GM12878 (cell line): ENCODE data around the gene F7. TPM values are rescaled to one million over a fixed set of nuclear protein-coding genes. Genes with fewer than 3 reads are reported as not detected.

Experiments used
- ATAC-seq: fragments of 200-7000 bp; cut with Tn5 transposase; 3 replicates; pipeline ENCODE4 v1.9.1; 2020; ENCODE audit warnings: mild to moderate bottlenecking, moderate library complexity
- BruUV-seq: library from RNA; stranded (reverse); fragments of 400-500 nt; replicated peaks from 2 replicates; lab custom pipeline; 2021; lab: Mats Ljungman, UMichigan
- CTCF ChIA-PET: fragments of 300-600 bp; sonication (Branson Sonifier 250); formaldehyde crosslinking; extraction: SDS; loops from one replicate; lab custom pipeline; 2021; ENCODE audit warnings: inconsistent platforms; lab: Yijun Ruan, JAX
- POLR2A ChIA-PET: fragments of 350-600 bp; formaldehyde crosslinking; extraction: SDS; loops from one replicate; lab custom pipeline; 2021; ENCODE audit warnings: inconsistent platforms; lab: Charles Lee
- RAD21 ChIA-PET: fragments of 300-600 bp; sonication (Branson Sonifier 250); formaldehyde crosslinking; loops from one replicate; lab custom pipeline; 2023; ENCODE audit warnings: antibody characterized with exemption; ENCODE audit not compliant: unreplicated experiment; lab: Charles Lee
- SMC1A ChIA-PET: fragments of 300-600 bp; sonication (Branson Sonifier 250); formaldehyde crosslinking; loops from one replicate; lab custom pipeline; 2023; ENCODE audit not compliant: unreplicated experiment, uncharacterized antibody; lab: Charles Lee
- DNase-seq: peaks from one replicate; pipeline ENCODE4 v3.0.0-alpha.2; 2011; ENCODE audit warnings: low read depth, low spot score
- FAIRE-seq: peaks from 3 replicates; lab custom pipeline; 2011; peaks lifted over from hg19 to GRCh38; lab: Jason Lieb, UNC
- H2AFZ ChIP-seq: 2 replicates; pipeline ENCODE4 v1.6.0; 2011; ENCODE audit warnings: low read depth, low read length, control low read depth; ENCODE audit not compliant: control insufficient read depth
- H3K27ac ChIP-seq: 2 replicates; pipeline ENCODE4 v1.5.1; 2011; ENCODE audit warnings: control low read depth; ENCODE audit not compliant: control insufficient read depth, insufficient read depth
- H3K27me3 ChIP-seq, 2 experiments: replicated peaks in 1 of 2; 2 replicates each; pipeline versions ENCODE4 v1.6.0 to v1.6.1; 2011; ENCODE audit warnings: low read length in 1 of 2; ENCODE audit not compliant: control insufficient read depth in 2 of 2, insufficient read depth in 2 of 2
- H3K36me3 ChIP-seq, 2 experiments: 2 replicates each; pipeline ENCODE4 v1.5.1; 2011; ENCODE audit warnings: low read length in 1 of 2; ENCODE audit not compliant: control insufficient read depth in 2 of 2, insufficient read depth in 2 of 2
- H3K4me1 ChIP-seq: 2 replicates; pipeline ENCODE4 v1.6.1; 2011; ENCODE audit warnings: mild to moderate bottlenecking, low read length, moderate library complexity, mixed read lengths; ENCODE audit not compliant: control insufficient read depth, insufficient read depth
- H3K4me2 ChIP-seq: 2 replicates; pipeline ENCODE4 v1.6.0; 2011; ENCODE audit warnings: control low read depth; ENCODE audit not compliant: control insufficient read depth, insufficient read depth
- H3K4me3 ChIP-seq: fragments of 200-600 bp; sonication (generic); 2 replicates; pipeline ENCODE4 v1.5.1; 2016
- H3K79me2 ChIP-seq: 2 replicates; pipeline ENCODE4 v1.6.0; 2011; ENCODE audit warnings: low read length; ENCODE audit not compliant: control insufficient read depth, insufficient read depth
- H3K9ac ChIP-seq: 2 replicates; pipeline ENCODE4 v1.8.0; 2011; ENCODE audit warnings: low read length, control low read depth, mixed read lengths; ENCODE audit not compliant: control insufficient read depth, insufficient read depth
- H3K9me3 ChIP-seq: replicated peaks from 3 replicates; pipeline ENCODE4 v1.5.1; 2011; ENCODE audit warnings: mild to moderate bottlenecking, low read length; ENCODE audit not compliant: control insufficient read depth, insufficient read depth
- H4K20me1 ChIP-seq: 2 replicates; pipeline ENCODE4 v1.6.0; 2011; ENCODE audit not compliant: control insufficient read depth, insufficient read depth
- EGR1 ChIP-seq, 2 experiments: IDR thresholded peaks; 1 replicate in 1 of 2; 2 replicates in 1 of 2; pipeline ENCODE4 v1.6.1; 2011 to 2012; ENCODE audit warnings: low read depth in 2 of 2, low read length in 2 of 2, borderline replicate concordance in 1 of 2, mild to moderate bottlenecking in 1 of 2, moderate library complexity in 1 of 2
- FOXM1 ChIP-seq: IDR thresholded peaks from 2 replicates; pipeline ENCODE4 v1.6.1; 2012; ENCODE audit warnings: low read depth, mild to moderate bottlenecking, inconsistent platforms, low read length, moderate library complexity
- MEF2A ChIP-seq: IDR thresholded peaks from 2 replicates; pipeline ENCODE4 v1.6.1; 2011; ENCODE audit warnings: low read depth, mild to moderate bottlenecking, low read length, moderate library complexity; ENCODE audit not compliant: insufficient read depth
- RB1 ChIP-seq: fragments of 450-650 bp; formaldehyde crosslinking; IDR thresholded peaks from 2 replicates; pipeline ENCODE4 v1.6.1; 2017; ENCODE audit warnings: mild to moderate bottlenecking, borderline replicate concordance
- REST ChIP-seq: IDR thresholded peaks from 2 replicates; pipeline ENCODE4 v1.6.1; 2012; ENCODE audit warnings: mild to moderate bottlenecking, low read depth, low read length
- ZNF207 ChIP-seq: fragments of 450-650 bp; IDR thresholded peaks from 2 replicates; pipeline ENCODE4 v1.6.1; 2014; ENCODE audit warnings: antibody characterized with exemption, mild to moderate bottlenecking, borderline replicate concordance
- WGBS: methylation state at CpG from one replicate; pipeline ENCODE4 v1.1.6; 2016; ENCODE audit warnings: low lambda C conversion rate; ENCODE audit not compliant: insufficient replicate concordance, insufficient coverage; ENCODE audit errors: missing lambda C conversion rate; 5-methylcytosine and 5-hydroxymethylcytosine counted together
- in situ Hi-C: fragments of 300-500 bp; cut with MboI; formaldehyde crosslinking; loops from 9 replicates; pipeline ENCODE4 v1.14.3; 2018; ENCODE audit warnings: mixed read lengths
- intact Hi-C: fragments of 100-400 bp; cut with micrococcal nuclease; formaldehyde crosslinking; loops from one replicate; pipeline ENCODE4 v1.14.2; 2022; ENCODE audit not compliant: unreplicated experiment
- polyA plus RNA-seq, 11 experiments: library from polyadenylated mRNA; depleted of rRNA in 4 of 11; unstranded in 6 of 11; stranded (reverse) in 5 of 11; fragments of >200 nt; fragmentation: Nextera tagmentation in 4 of 11; fragmentation: Illumina TruSeq in 1 of 11; extraction: Ambion mirVana in 4 of 11; extraction: Trizol in 1 of 11; gene quantifications; 1 replicate in 1 of 11; 2 replicates in 10 of 11; pipeline versions ENCODE4 v1.2.1 to v1.2.3, GENCODE V29; 2011 to 2016; ENCODE audit warnings: inconsistent platforms in 2 of 11, missing spikeins in 2 of 11, low read depth in 1 of 11
- total RNA-seq, 4 experiments: library from RNA; depleted of rRNA in 3 of 4; stranded (reverse); fragments of >200 nt in 3 of 4; fragmentation: Illumina TruSeq in 1 of 4; extraction: Trizol in 1 of 4; gene quantifications; 2 replicates each; pipeline versions ENCODE4 v1.2.1 to v1.2.3, GENCODE V29; 2013 to 2021
- TF ChIP-seq, protein P1 (sequence below): fragments of 450-650 bp; IDR thresholded peaks from 2 replicates; pipeline ENCODE4 v1.6.1; 2018; ENCODE audit warnings: borderline replicate concordance, mild to moderate bottlenecking; ENCODE audit not compliant: partially characterized antibody
- TF ChIP-seq, protein P2 (sequence below): fragments of 450-650 bp; IDR thresholded peaks from 2 replicates; pipeline ENCODE4 v1.6.1; 2016; ENCODE audit warnings: mild to moderate bottlenecking

The F7 gene
- total and polyA plus RNA-seq, 10 of the 15 experiments (the other 5 are each of a cell fraction or from before 2014, with no cell fraction given): not detected

DNA sequence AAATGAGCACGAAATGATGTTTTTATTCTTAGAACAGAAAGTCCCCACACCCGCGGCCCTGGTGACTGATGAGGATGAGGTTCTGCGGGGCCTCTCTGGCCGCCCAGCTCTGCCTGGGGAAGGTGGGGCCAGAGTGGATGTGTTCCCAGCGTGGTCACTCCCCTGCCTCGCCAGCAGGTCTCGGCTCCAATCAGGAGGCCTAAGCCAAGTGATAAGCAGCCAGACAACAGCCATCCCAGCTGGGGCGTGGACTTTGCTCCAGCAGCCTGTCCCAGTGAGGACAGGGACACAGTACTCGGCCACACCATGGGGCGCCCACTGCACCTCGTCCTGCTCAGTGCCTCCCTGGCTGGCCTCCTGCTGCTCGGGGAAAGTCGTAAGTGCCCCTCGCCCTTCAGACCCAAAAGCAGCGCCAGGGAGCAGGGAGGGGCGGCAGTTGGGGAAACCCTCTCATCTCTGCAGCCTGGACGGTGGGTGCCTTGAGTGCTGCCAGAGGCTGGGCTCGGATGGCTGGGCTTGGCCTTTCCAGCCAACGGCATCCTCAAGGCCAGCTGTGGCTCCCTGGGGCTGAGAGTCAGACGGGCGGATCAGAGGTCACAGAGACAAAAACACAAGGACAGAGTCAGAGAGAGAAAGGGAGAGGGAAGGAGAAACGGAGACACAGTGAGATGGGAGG lies 17.1 kb downstream of the F7 start, which contains the start of gene F10:
Gene F10, plus strand, starts transcription at position 250 of the 676 bp plus-strand sequence. Its CDS starts 57 bp downstream, at position 307.
- BruUV-seq: no TSS peak
- ATAC-seq (no peak), FAIRE-seq (no peak), DNase-seq (no peak)
- Histone ChIP-seq H3K4me3 (no peak within 1 kb of the TSS), H3K27ac (no peak within 1 kb of the TSS), H3K4me1 (no peaks in the 10 kb centered on the region), H3K27me3 (no peaks in the 10 kb centered on the region), H3K36me3 (no peaks in the 10 kb centered on the region), H3K79me2 (no peaks in the 10 kb centered on the region), H3K4me2 (no peak within 1 kb of the TSS), H2AFZ (no peak within 1 kb of the TSS), H3K9me3 (no peaks in the 10 kb centered on the region), H4K20me1 (no peaks in the 10 kb centered on the region), H3K9ac (no peak within 1 kb of the TSS)
- ChIA-PET RAD21 (no interaction called here), CTCF (no interaction called here), SMC1A (no interaction called here), POLR2A (no interaction called here)
- WGBS: 21% methylated on average over 21 of the region's 23 CpGs
- intact Hi-C loops: loop anchor here (10.0 kb wide), 1 partner anchor 178 kb away; no protein-coding TSS in a partner anchor
- in situ Hi-C loops: no loop called here
- TF ChIP-seq ZNF207 (no peak), RB1 (no peak), FOXM1 (no peak), REST (no peak), MEF2A (no peak), EGR1 (IDR thresholded peaks at IDR 0.05; ENCODE audit: borderline replicate concordance in 1 of 2, low read depth in 2 of 2, low read length in 2 of 2) (no peak)
- TF ChIP-seq, protein P1, sequence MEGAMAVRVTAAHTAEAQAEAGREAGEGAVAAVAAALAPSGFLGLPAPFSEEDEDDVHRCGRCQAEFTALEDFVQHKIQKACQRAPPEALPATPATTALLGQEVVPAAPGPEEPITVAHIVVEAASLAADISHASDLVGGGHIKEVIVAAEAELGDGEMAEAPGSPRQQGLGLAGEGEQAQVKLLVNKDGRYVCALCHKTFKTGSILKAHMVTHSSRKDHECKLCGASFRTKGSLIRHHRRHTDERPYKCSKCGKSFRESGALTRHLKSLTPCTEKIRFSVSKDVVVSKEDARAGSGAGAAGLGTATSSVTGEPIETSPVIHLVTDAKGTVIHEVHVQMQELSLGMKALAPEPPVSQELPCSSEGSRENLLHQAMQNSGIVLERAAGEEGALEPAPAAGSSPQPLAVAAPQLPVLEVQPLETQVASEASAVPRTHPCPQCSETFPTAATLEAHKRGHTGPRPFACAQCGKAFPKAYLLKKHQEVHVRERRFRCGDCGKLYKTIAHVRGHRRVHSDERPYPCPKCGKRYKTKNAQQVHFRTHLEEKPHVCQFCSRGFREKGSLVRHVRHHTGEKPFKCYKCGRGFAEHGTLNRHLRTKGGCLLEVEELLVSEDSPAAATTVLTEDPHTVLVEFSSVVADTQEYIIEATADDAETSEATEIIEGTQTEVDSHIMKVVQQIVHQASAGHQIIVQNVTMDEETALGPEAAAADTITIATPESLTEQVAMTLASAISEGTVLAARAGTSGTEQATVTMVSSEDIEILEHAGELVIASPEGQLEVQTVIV: no peak
- TF ChIP-seq, protein P2, sequence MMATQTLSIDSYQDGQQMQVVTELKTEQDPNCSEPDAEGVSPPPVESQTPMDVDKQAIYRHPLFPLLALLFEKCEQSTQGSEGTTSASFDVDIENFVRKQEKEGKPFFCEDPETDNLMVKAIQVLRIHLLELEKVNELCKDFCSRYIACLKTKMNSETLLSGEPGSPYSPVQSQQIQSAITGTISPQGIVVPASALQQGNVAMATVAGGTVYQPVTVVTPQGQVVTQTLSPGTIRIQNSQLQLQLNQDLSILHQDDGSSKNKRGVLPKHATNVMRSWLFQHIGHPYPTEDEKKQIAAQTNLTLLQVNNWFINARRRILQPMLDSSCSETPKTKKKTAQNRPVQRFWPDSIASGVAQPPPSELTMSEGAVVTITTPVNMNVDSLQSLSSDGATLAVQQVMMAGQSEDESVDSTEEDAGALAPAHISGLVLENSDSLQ: no peak
